Measurements from ENCODE around the gene JUND.

DNA sequence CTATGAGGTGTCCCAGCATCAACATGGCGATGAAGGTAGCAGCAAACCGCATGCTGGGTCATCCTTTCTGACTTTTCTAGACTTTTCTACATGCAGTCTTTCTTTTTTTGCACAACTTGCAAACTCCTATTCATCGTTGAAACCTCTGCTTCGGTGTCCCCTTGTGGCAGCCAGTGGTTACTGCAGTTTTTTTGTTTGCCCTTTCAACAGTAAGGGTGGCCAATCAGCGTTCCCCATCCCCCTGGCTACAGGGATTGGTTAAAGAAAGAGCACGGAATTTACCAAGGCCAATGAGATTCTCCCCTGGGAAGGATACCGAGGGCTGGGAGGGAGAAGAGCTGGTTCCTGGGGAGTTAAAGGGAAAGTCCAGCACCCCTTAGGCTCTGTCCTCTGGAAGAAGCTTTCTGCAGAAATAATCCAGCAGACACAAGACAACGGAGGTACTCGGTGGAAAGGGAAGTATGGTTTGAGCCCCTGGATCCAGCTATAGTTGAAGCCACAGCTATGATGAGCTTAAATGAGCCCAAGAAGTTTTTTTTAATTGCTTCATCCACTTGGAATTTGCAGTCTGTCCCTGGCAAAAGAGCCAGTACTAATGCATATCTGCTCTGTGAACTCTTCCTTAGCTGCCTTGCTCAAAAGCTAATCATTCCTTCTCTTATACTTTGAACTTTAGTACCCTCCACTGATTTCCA, 47.1 kb upstream of the JUND start:
- TF ChIP-seq POLR2A (IDR thresholded peaks at IDR 0.05; ENCODE audit: low read depth, low read length) = no peak
- TF ChIP-seq POLR2AphosphoS5 (IDR thresholded peaks at IDR 0.05; ENCODE audit: low read depth, low read length) = no peak
- no peak for TF ChIP-seq TAF1 (IDR thresholded peaks at IDR 0.05; ENCODE audit: borderline replicate concordance, low read depth, low read length)

Data from GM12892 (cell line).